HFF-Myc (cell line): Measurements from ENCODE around the gene EME2.

Experiments
- DNase-seq: peaks from one replicate; pipeline ENCODE4 v3.0.0-alpha.2; 2011; ENCODE audit warnings: low read depth; ENCODE audit errors: extremely low read depth
- H3K4me3 ChIP-seq: replicated peaks from 2 replicates; pipeline ENCODE4 v1.5.1; 2011; ENCODE audit warnings: low read depth, mild to moderate bottlenecking, control low read depth, low read length
- CTCF ChIP-seq: IDR thresholded peaks from 2 replicates; pipeline ENCODE4 v1.5.1; 2012; ENCODE audit warnings: mild to moderate bottlenecking, low read depth, low read length, control low read depth; ENCODE audit errors: missing control alignments

Gene EME2

GRCh38 chr16:1815461-1815860 is 42.9 kb downstream of the EME2 start:
- no peak for TF ChIP-seq CTCF
- no peak overlapping the region for H3K4me3 ChIP-seq
- DNase-seq = no peak

- no peak for TF ChIP-seq CTCF
- no peak overlapping the region for H3K4me3 ChIP-seq
- no peak for DNase-seq
Measured at GRCh38 chr16:1816396-1817275, 44.0 kb downstream of the EME2 start.

GRCh38 chr16:1817276-1817589 is 44.6 kb downstream of the EME2 start:
- H3K4me3 ChIP-seq = no peak overlapping the region
- TF ChIP-seq CTCF = no peak
- no peak for DNase-seq

GRCh38 chr16:1817716-1818115 is 45.1 kb downstream of the EME2 start:
- TF ChIP-seq CTCF = no peak
- DNase-seq = no peak
- H3K4me3 ChIP-seq = no peak overlapping the region

GRCh38 chr16:1818204-1818872 is 45.7 kb downstream of the EME2 start:
- DNase-seq = no peak
- H3K4me3 ChIP-seq = no peak overlapping the region
- no peak for TF ChIP-seq CTCF

GRCh38 chr16:1818873-1819525 is 46.4 kb downstream of the EME2 start:
- TF ChIP-seq CTCF = no peak
- H3K4me3 ChIP-seq = no peak overlapping the region
- no peak for DNase-seq
